CD4-positive, alpha-beta T cell (primary cell): ENCODE results near the gene TDRD5. TPM values are rescaled to one million over a fixed set of nuclear protein-coding genes. Genes with fewer than 3 reads are reported as not detected.

Experiments used
- ATAC-seq: fragments of 200-7000 bp; cut with Tn5 transposase; one replicate; pipeline ENCODE4 v1.10.0; 2022; ENCODE audit warnings: mild to moderate bottlenecking; ENCODE audit not compliant: poor library complexity
- CTCF ChIA-PET: fragments of 350-600 bp; sonication (Branson Sonifier 250); formaldehyde crosslinking; loops from one replicate; lab custom pipeline; 2021; ENCODE audit warnings: antibody characterized with exemption, inconsistent platforms; lab: Charles Lee
- POLR2A ChIA-PET: fragments of 350-600 bp; sonication (Branson Sonifier 250); formaldehyde crosslinking; loops from one replicate; lab custom pipeline; 2021; ENCODE audit warnings: antibody characterized with exemption, inconsistent platforms; lab: Charles Lee
- DNase-seq, 14 experiments: peaks; one replicate each; pipeline ENCODE4 v3.0.0-alpha.2; 2013 to 2020; ENCODE audit warnings: mixed read lengths in 2 of 14
- H3K27ac ChIP-seq, 2 donors: one replicate each; pipeline versions ENCODE4 v1.5.1 to v1.7.0; 2013; ENCODE audit warnings: low read length in 2 of 2, low read depth in 1 of 2, mild to moderate bottlenecking in 1 of 2
- H3K27me3 ChIP-seq, 2 experiments: 1 replicate in 1 of 2; 2 replicates in 1 of 2; pipeline versions ENCODE4 v1.6.1 to v1.7.0; 2013; ENCODE audit warnings: low read length in 2 of 2, control low read depth in 1 of 2, mild to moderate bottlenecking in 1 of 2, moderate library complexity in 1 of 2; ENCODE audit not compliant: insufficient read depth in 2 of 2, control insufficient read depth in 1 of 2
- H3K36me3 ChIP-seq: one replicate; pipeline ENCODE4 v1.6.1; 2013; ENCODE audit warnings: low read length, control low read depth; ENCODE audit not compliant: insufficient read depth
- H3K4me1 ChIP-seq: one replicate; pipeline ENCODE4 v1.6.1; 2013; ENCODE audit warnings: low read length, control low read depth; ENCODE audit not compliant: insufficient read depth
- H3K4me3 ChIP-seq: one replicate; pipeline ENCODE4 v1.5.1; 2013; ENCODE audit warnings: mild to moderate bottlenecking, low read length, moderate library complexity
- H3K9me3 ChIP-seq, 2 experiments: 1 replicate in 1 of 2; 2 replicates in 1 of 2; pipeline versions ENCODE4 v1.6.1 to v1.7.0; 2013; ENCODE audit warnings: low read length in 2 of 2, mild to moderate bottlenecking in 2 of 2, control low read depth in 1 of 2, moderate library complexity in 1 of 2; ENCODE audit not compliant: control insufficient read depth in 1 of 2, insufficient read depth in 1 of 2
- H3K27ac Mint-ChIP-seq: one replicate; pipeline ENCODE4 v1.8.0; 2020; ENCODE audit warnings: mixed read lengths
- H3K27me3 Mint-ChIP-seq: one replicate; pipeline ENCODE4 v1.8.0; 2021; ENCODE audit warnings: mixed read lengths
- H3K36me3 Mint-ChIP-seq: one replicate; pipeline ENCODE4 v1.8.0; 2021; ENCODE audit warnings: low read depth, mixed read lengths
- H3K4me1 Mint-ChIP-seq: one replicate; pipeline ENCODE4 v1.8.0; 2021; ENCODE audit warnings: low read depth, mixed read lengths
- H3K4me3 Mint-ChIP-seq: one replicate; pipeline ENCODE4 v1.8.0; 2020; ENCODE audit warnings: mild to moderate bottlenecking, mixed read lengths
- H3K9me3 Mint-ChIP-seq: one replicate; pipeline ENCODE4 v1.8.0; 2020; ENCODE audit warnings: mixed read lengths
- intact Hi-C, 2 experiments: fragments of 100-400 bp; cut with DNase I in 1 of 2; cut with micrococcal nuclease in 1 of 2; formaldehyde crosslinking; loops; one replicate each; pipeline versions ENCODE4 v1.15.1 to v1.9.0; 2023 to 2025; cut with DNase I, micrococcal nuclease
- total RNA-seq, 174 experiments: library from RNA in 2 of 174; stranded (reverse) in 2 of 174; gene quantifications; one replicate each; pipeline ENCODE4 v1.2.3 and lab custom pipeline; 2021 to 2026
- TF ChIP-seq, protein P1 (sequence below): fragments of 200-600 bp; IDR thresholded peaks from one replicate; pipeline ENCODE4 v1.8.0; 2022; ENCODE audit warnings: antibody characterized with exemption, mild to moderate bottlenecking

TDRD5 gene
- total RNA-seq, 2 experiments from 2014 or later, result not detected

DNA sequence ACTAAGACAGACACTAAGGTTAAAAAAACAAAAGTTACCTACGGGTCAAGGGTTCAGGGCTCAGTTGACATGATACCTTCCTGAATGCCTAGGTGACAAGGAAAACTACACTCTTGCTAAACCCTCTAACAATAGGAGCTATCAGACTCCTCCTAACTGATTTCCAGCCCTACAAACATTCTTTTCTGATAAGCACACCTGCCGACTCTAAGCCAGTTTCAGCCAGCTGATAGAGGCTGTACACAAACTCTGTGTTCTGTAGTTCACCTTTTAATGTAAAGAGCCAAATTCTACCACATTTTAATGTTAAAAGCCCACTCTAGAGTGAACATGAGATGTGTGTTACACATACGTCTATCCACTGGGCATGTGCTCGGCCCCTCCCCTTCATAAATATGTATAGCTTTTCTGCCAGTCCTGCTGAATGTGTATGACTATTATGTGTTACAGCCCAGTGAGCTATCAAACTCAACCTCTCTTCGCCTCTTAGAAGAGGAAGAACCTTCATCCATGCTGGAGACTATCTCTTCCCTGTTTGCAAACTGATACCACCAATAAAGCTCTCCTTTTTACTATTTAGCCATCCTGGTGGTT, 111.4 kb downstream of the TDRD5 start:
- TF ChIP-seq, protein P1, sequence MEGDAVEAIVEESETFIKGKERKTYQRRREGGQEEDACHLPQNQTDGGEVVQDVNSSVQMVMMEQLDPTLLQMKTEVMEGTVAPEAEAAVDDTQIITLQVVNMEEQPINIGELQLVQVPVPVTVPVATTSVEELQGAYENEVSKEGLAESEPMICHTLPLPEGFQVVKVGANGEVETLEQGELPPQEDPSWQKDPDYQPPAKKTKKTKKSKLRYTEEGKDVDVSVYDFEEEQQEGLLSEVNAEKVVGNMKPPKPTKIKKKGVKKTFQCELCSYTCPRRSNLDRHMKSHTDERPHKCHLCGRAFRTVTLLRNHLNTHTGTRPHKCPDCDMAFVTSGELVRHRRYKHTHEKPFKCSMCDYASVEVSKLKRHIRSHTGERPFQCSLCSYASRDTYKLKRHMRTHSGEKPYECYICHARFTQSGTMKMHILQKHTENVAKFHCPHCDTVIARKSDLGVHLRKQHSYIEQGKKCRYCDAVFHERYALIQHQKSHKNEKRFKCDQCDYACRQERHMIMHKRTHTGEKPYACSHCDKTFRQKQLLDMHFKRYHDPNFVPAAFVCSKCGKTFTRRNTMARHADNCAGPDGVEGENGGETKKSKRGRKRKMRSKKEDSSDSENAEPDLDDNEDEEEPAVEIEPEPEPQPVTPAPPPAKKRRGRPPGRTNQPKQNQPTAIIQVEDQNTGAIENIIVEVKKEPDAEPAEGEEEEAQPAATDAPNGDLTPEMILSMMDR, result no peak
- H3K4me1 Mint-ChIP-seq, result peaks cover 5% of the 10 kb centered on the region
- no peak overlapping the region for H3K27ac Mint-ChIP-seq
- intact Hi-C loops, result no loop called here
- H3K36me3 ChIP-seq, result no peaks in the 10 kb centered on the region
- no peaks in the 10 kb centered on the region for H3K36me3 Mint-ChIP-seq
- H3K27ac ChIP-seq, result no peak overlapping the region
- H3K4me3 ChIP-seq, result no peak overlapping the region
- no peaks in the 10 kb centered on the region for H3K4me1 ChIP-seq
- ChIA-PET POLR2A (no interaction called here), CTCF (interaction anchor here (1.4 to 4.9 kb wide), 3 partner anchors 107 to 112 kb away, joined by 6 to 77 read pairs (median 14); no protein-coding TSS in a partner anchor)
- no peaks in the 10 kb centered on the region for H3K27me3 Mint-ChIP-seq
- no peaks in the 10 kb centered on the region for H3K27me3 ChIP-seq
- DNase-seq, result no peak
- no peak for ATAC-seq
- no peaks in the 10 kb centered on the region for H3K9me3 ChIP-seq
- no peak overlapping the region for H3K4me3 Mint-ChIP-seq
- no peaks in the 10 kb centered on the region for H3K9me3 Mint-ChIP-seq

DNA sequence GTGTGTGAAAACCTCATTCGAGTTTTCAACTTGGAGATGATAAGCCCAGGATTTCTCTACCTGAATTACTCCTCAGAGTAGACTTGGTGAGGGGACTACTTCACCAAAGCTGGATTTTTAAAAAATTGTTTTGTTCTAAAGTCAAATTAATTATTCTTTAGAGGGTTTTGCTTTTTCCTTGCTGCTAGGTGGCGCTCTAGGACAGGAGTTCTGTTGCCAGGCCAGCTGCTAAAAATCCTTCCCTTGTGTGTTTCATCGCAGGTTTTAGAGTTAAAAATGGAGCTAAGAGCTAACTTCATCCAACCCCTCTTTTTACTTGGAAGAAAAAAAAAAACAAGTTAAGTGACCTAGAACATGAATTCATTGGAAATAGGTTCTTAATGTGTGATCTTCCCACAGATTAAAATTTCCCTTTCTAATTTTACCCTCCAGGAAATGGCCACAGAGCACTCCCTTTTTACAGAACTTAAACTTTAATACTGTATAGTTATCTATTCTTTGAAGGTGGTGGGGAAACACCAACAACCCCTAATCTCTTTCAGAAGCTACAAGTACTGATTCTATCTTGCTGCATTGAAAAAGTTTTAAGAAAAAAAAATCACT, 114.8 kb downstream of the TDRD5 start:
- no peak overlapping the region for H3K27ac ChIP-seq
- no peaks in the 10 kb centered on the region for H3K27me3 ChIP-seq
- POLR2A ChIA-PET, result interaction anchor here (0.7 to 2.6 kb wide), 7 partner anchors 22 to 1248 kb away, joined by 3 to 18 read pairs (median 3); no protein-coding TSS in a partner anchor
- peak; percentile 29 to 85 (median 54) for DNase-seq
- peaks cover 25% of the 10 kb centered on the region for H3K4me1 Mint-ChIP-seq
- no peak overlapping the region for H3K4me3 Mint-ChIP-seq
- H3K27ac Mint-ChIP-seq, result peak overlapping the region; percentile 70
- H3K9me3 ChIP-seq, result no peaks in the 10 kb centered on the region
- no peaks in the 10 kb centered on the region for H3K9me3 Mint-ChIP-seq
- CTCF ChIA-PET, result interaction anchor here (0.8 to 4.9 kb wide), 13 partner anchors 25 to 472 kb away, joined by 3 to 77 read pairs (median 3); no protein-coding TSS in a partner anchor
- peaks cover 15% of the 10 kb centered on the region for H3K4me1 ChIP-seq
- no peak for ATAC-seq
- no peaks in the 10 kb centered on the region for H3K36me3 ChIP-seq
- intact Hi-C loops, result loop anchor here (1.0 to 5.0 kb wide), 8 partner anchors 103 to 776 kb away; partner anchors contain the start of gene TOR1AIP1 (in 1 of the 2)
- TF ChIP-seq, protein P1, result peak; percentile 80
- no peaks in the 10 kb centered on the region for H3K36me3 Mint-ChIP-seq
- H3K27me3 Mint-ChIP-seq, result no peaks in the 10 kb centered on the region
- no peak overlapping the region for H3K4me3 ChIP-seq

DNA sequence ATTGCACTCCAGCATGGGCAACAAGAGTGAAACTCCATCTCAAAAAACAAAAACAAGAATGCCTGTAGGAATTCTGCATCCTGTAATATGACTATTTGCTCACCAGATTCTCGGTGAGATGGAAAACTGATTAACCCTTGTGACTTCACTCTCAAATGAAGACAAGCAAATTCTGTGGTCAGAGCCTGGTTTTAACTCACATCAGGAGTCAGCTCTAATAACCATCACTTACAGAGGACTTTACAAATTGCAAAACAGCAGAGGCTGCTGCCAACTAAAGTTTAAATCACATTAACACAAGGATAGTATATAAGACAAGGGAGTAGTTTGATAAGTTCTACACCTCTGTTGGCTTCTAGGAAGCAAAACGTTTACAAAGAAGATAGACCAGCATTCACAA, 115.8 kb downstream of the TDRD5 start:
- H3K9me3 Mint-ChIP-seq, result peaks cover 3% of the 10 kb centered on the region
- peaks cover 25% of the 10 kb centered on the region for H3K4me1 Mint-ChIP-seq
- H3K27me3 ChIP-seq, result no peaks in the 10 kb centered on the region
- H3K9me3 ChIP-seq, result no peaks in the 10 kb centered on the region
- H3K27ac ChIP-seq, result no peak overlapping the region
- no peak for ATAC-seq
- H3K27ac Mint-ChIP-seq, result no peak overlapping the region
- intact Hi-C loops, result loop anchor here (2.0 to 5.0 kb wide), 3 partner anchors 175 to 775 kb away; partner anchors contain the start of gene TOR1AIP1 (in 1 of the 2)
- H3K4me3 Mint-ChIP-seq, result no peak overlapping the region
- H3K4me3 ChIP-seq, result no peak overlapping the region
- H3K36me3 Mint-ChIP-seq, result no peaks in the 10 kb centered on the region
- ChIA-PET POLR2A (no interaction called here), CTCF (interaction anchor here (3.2 to 4.9 kb wide), 2 partner anchors 103 to 106 kb away, joined by 67 to 77 read pairs; no protein-coding TSS in a partner anchor)
- H3K36me3 ChIP-seq, result no peaks in the 10 kb centered on the region
- no peak for DNase-seq
- H3K27me3 Mint-ChIP-seq, result no peaks in the 10 kb centered on the region
- H3K4me1 ChIP-seq, result peaks cover 15% of the 10 kb centered on the region
- TF ChIP-seq, protein P1, result no peak
